Astrocyte of the cerebellum (primary cell): ENCODE data around the gene TRIM44.

Experiments
- DNase-seq: peaks from one replicate; pipeline ENCODE4 v3.0.0-alpha.2; 2011; ENCODE audit warnings: low read depth
- H3K4me3 ChIP-seq: 2 replicates; pipeline ENCODE4 v1.5.1; 2011; ENCODE audit warnings: mild to moderate bottlenecking, low read depth, low read length, moderate library complexity
- in situ Hi-C: cut with HindIII; loops from 2 replicates; pipeline ENCODE4 v1.10.0; 2017; ENCODE audit warnings: low sequenced_read_pairs
- TF ChIP-seq, protein P1 (sequence below): IDR thresholded peaks from 2 replicates; pipeline ENCODE4 v1.5.1; 2012; ENCODE audit warnings: low read length, low read depth, moderate library complexity, mild to moderate bottlenecking; ENCODE audit errors: missing control alignments

The TRIM44 gene

DNA sequence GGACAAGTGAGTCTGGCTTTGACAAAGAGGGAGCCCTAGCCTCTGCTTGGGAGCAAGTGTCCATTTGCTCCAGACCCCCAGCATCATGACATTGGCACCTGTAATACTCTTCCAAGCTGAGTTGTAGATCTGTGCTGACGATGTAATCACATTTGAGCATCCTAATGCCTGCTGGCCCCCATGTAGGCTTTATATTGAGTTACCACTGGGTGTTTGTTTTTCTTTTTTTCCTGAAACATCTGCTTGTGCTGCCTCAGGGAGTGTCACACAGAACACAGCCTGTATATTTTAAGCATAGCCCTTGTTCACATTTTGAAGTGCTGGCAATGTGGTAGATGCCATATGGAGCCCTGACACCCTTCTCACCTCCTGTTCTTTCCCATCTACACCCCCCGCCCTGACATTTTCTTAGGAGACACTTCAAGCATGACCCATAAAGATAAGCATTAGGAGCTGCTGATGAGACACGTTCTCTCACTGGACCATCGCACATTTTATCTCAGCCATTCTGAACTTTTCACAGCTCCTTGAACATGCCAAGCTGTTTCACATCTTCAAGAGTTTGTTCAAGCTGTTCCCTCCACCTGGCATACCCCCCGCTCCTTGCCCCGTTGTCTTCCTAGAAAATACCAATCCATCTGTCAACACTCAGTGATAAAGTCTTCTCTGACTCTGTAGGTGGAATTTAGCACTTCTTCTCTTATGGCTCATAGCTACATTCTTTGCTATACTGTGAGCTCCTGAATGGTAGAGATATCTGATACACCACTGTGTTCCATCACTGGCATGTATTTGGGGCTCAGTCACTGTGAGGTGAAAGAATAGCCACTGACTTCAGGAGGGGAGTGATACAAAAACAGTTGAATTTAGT is 128.7 kb downstream of the TRIM44 start:
- no peak overlapping the region for H3K4me3 ChIP-seq
- in situ Hi-C loops: no loop called here
- TF ChIP-seq, protein P1, sequence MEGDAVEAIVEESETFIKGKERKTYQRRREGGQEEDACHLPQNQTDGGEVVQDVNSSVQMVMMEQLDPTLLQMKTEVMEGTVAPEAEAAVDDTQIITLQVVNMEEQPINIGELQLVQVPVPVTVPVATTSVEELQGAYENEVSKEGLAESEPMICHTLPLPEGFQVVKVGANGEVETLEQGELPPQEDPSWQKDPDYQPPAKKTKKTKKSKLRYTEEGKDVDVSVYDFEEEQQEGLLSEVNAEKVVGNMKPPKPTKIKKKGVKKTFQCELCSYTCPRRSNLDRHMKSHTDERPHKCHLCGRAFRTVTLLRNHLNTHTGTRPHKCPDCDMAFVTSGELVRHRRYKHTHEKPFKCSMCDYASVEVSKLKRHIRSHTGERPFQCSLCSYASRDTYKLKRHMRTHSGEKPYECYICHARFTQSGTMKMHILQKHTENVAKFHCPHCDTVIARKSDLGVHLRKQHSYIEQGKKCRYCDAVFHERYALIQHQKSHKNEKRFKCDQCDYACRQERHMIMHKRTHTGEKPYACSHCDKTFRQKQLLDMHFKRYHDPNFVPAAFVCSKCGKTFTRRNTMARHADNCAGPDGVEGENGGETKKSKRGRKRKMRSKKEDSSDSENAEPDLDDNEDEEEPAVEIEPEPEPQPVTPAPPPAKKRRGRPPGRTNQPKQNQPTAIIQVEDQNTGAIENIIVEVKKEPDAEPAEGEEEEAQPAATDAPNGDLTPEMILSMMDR: no peak
- DNase-seq: no peak

DNA sequence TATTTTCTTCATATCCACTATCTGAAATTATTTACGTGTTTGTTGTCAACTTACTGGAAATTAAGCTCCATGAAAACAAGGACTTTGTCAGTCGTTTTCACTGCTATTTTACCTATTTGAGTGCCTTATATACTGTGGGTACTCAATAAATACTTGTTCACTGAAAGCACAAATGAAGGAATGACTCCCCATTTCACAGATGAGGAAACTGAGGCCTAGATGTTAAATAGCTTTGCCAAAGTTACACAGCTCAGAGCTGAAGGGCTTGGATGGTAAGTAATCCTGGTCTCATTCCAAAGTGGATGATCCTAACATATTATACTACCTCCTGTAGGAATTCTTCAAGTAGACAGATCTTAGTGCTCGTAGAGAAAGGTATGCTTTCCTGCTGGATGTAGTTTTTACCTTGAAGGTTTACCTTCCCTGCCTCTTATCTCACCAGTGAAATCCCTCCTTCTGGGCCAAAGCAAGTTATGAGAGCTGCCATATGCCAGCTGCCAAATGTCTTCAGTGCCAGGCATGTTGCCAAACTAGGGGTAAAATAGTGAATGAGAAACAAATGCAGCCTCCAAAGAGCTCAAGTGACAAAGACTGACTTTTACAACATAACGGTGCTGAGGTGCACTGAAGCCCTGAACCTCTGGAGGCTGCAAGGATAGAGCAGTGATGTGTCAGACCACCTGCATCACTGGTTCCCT is 129.7 kb downstream of the TRIM44 start:
- TF ChIP-seq, protein P1: no peak
- in situ Hi-C loops: no loop called here
- H3K4me3 ChIP-seq: no peak overlapping the region
- DNase-seq: no peak

DNA sequence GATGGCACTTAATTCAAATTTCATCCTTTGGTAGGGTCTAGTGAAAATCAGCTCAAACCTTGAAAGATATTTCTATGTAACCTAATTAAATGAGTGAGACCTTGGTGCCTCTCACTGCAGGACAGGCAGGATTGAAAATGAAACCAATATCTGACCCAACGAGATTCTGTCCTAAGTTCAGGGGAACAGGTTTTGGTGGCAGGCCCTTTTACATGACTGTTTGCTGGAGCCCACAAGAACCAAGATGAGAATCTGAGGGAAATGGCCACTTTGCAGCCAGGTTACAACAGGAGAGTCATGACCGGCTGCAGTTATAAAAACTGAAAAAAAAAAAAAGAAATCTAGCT is 130.2 kb downstream of the TRIM44 start:
- in situ Hi-C loops: no loop called here
- no peak for DNase-seq
- no peak overlapping the region for H3K4me3 ChIP-seq
- TF ChIP-seq, protein P1: no peak

DNA sequence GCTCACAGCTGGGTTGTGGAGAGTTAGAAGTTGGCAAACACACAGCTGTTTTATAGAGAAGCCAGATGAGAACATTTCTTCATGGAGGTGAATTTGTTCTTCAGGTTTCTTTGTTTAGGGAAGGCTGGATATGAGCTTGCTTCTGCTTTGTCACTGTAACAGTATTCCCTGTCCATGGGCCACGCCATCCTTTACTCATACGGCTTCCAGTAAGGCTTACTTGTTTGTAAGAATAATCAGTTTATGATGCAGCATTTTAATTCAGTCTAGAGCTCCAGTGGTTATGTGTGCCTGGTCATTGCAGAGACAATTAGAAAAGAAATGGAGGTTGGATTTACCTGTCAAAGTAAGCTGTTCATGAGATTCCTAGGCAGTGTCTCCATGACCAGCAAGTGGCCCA is 131.8 kb downstream of the TRIM44 start:
- no peak for DNase-seq
- no peak overlapping the region for H3K4me3 ChIP-seq
- in situ Hi-C loops: no loop called here
- TF ChIP-seq, protein P1: no peak

DNA sequence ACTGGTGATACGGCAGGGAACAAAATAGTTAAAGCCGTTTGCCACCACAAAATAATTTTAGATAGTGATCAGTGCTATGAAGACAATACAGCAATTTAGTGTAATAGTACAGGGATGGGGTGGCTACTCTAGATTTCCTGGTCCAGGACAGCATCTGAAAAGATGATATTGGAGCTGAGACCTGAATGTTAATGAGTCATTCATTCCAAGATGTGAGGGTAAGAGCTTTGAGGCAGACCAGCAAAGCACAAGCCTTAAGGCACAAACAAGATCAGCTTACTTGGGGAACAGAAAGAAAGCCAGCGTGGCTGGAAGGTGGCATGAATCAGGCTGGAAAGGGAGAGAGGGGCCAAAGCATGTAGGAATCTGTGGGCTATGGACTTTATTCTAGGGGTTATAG is 132.3 kb downstream of the TRIM44 start:
- H3K4me3 ChIP-seq: no peak overlapping the region
- TF ChIP-seq, protein P1: no peak
- in situ Hi-C loops: no loop called here
- no peak for DNase-seq

DNA sequence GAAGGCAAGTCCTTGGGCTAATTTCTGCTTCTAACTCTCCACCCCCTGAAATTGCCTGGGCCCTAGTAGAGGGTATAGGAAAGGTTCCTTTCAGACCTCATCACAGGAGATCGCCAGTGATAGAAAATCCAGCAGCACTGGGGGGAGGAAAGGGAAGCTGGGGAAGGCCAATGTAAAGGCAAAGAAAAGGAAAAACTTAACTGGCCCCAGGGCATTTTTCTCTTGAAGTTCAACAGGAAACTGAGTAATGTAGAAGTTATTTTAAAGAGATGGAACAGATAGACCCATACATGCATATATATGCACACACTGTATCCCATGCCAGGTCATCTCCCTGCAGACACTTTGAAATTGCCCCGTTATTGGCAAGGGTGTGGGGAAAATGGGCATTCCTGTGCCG is 134.0 kb downstream of the TRIM44 start:
- TF ChIP-seq, protein P1: no peak
- no peak for DNase-seq
- in situ Hi-C loops: no loop called here
- no peak overlapping the region for H3K4me3 ChIP-seq
